Kidney epithelial cell (primary cell): ENCODE data around the gene SCN5A. TPM values are rescaled to one million over a fixed set of nuclear protein-coding genes. Genes with fewer than 3 reads are reported as not detected.

Experiments used
- DNase-seq: peaks from one replicate; pipeline ENCODE4 v3.0.0-alpha.2; 2010; ENCODE audit warnings: low read depth
- H3K27me3 ChIP-seq: 2 replicates; pipeline ENCODE4 v1.6.0; 2011; ENCODE audit warnings: low read length; ENCODE audit not compliant: control insufficient read depth, insufficient read depth
- H3K36me3 ChIP-seq: 2 replicates; pipeline ENCODE4 v1.5.1; 2011; ENCODE audit warnings: low read length; ENCODE audit not compliant: control insufficient read depth, insufficient read depth
- H3K4me3 ChIP-seq: 2 replicates; pipeline ENCODE4 v1.5.1; 2011; ENCODE audit warnings: low read depth, mild to moderate bottlenecking, control low read depth, low read length
- total RNA-seq: library from RNA; depleted of rRNA; stranded (reverse); fragments of >200 nt; gene quantifications from 2 replicates; pipeline ENCODE4 v1.2.3, GENCODE V29; 2015
- TF ChIP-seq, protein P1 (sequence below): IDR thresholded peaks from 2 replicates; pipeline ENCODE4 v1.5.1; 2011; ENCODE audit warnings: mild to moderate bottlenecking, moderate library complexity, low read length, control low read depth, inconsistent platforms; ENCODE audit not compliant: insufficient read depth, poor library complexity, severe bottlenecking

Gene SCN5A
- total RNA-seq, 1 donor from 2014 or later = 3.8 TPM

DNA sequence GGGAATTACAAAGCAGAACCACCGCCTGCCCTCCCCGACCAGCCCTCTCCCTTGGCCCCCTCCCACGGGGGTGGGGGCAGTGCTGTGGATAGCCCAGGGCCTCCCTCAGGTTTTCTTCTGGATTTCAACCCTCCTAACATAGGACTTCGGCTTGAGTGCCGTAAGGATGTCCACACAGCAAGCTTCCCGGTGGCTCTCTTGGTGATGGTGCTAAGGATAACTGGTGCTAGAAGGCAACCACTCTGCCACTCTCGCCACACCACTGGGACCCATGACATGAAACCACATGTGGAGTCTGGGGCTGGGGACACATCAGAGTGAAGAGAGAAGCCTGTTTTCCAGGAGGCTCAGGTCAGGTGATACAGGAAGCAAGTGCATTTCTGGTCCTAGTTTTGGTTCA, 35.4 kb downstream of the SCN5A start:
- TF ChIP-seq, protein P1, sequence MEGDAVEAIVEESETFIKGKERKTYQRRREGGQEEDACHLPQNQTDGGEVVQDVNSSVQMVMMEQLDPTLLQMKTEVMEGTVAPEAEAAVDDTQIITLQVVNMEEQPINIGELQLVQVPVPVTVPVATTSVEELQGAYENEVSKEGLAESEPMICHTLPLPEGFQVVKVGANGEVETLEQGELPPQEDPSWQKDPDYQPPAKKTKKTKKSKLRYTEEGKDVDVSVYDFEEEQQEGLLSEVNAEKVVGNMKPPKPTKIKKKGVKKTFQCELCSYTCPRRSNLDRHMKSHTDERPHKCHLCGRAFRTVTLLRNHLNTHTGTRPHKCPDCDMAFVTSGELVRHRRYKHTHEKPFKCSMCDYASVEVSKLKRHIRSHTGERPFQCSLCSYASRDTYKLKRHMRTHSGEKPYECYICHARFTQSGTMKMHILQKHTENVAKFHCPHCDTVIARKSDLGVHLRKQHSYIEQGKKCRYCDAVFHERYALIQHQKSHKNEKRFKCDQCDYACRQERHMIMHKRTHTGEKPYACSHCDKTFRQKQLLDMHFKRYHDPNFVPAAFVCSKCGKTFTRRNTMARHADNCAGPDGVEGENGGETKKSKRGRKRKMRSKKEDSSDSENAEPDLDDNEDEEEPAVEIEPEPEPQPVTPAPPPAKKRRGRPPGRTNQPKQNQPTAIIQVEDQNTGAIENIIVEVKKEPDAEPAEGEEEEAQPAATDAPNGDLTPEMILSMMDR = no peak
- H3K36me3 ChIP-seq = no peaks in the 10 kb centered on the region
- DNase-seq = no peak
- H3K4me3 ChIP-seq = no peak overlapping the region
- no peaks in the 10 kb centered on the region for H3K27me3 ChIP-seq

GRCh38 chr3:38613426-38613825, 36.1 kb downstream of the SCN5A start:
- TF ChIP-seq, protein P1 = no peak
- H3K36me3 ChIP-seq = no peaks in the 10 kb centered on the region
- no peak for DNase-seq
- H3K27me3 ChIP-seq = no peaks in the 10 kb centered on the region
- no peak overlapping the region for H3K4me3 ChIP-seq

- Histone ChIP-seq H3K4me3 (no peak overlapping the region), H3K27me3 (no peaks in the 10 kb centered on the region), H3K36me3 (no peaks in the 10 kb centered on the region)
- TF ChIP-seq, protein P1 = no peak
- no peak for DNase-seq
Observed at GRCh38 chr3:38611866-38612265, 37.6 kb downstream of the SCN5A start.

DNA sequence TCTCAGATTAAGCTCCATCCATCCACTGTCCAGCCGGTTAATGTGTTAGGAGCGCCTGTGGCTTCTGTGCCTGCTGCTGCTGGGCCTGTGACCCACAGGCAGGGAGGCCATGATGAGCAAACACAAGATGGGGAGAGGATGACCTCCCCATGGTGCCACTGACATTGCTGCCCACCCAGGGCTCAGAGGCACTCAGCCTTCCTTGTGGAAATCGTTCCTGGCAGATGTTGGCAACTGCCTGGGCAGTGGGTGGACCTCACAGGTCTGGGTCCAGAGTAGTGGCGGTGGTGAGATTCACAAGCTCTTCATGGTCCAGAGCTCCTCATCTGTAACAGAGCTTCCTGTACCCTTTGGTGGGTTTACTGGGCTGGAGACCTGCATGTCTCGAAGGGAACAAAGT, 38.6 kb downstream of the SCN5A start:
- no peaks in the 10 kb centered on the region for H3K36me3 ChIP-seq
- H3K4me3 ChIP-seq = no peak overlapping the region
- no peaks in the 10 kb centered on the region for H3K27me3 ChIP-seq
- TF ChIP-seq, protein P1 = no peak
- no peak for DNase-seq

DNA sequence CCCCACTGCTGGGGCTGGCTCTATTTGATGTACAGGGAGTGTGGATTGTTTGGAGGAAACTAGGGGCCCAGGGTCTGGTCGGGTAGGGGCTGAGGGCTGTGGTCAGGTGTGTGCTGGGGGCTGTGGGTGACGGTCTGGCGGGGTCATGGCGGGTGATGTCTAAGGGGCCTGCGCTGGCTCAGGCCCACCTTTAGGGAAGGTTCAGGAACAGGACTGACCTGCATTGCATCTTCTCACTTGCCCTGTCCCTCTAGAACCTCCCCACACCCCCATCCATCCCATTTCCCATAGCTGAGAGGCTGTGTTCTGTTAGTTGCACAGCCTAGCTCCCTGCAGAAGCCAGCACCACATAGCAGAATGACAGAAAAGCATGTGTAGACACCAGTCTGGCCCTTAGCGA, 39.1 kb downstream of the SCN5A start:
- no peak for DNase-seq
- no peaks in the 10 kb centered on the region for H3K27me3 ChIP-seq
- no peak overlapping the region for H3K4me3 ChIP-seq
- H3K36me3 ChIP-seq = no peaks in the 10 kb centered on the region
- TF ChIP-seq, protein P1 = no peak

- Histone ChIP-seq H3K27me3 (no peaks in the 10 kb centered on the region), H3K4me3 (no peak overlapping the region), H3K36me3 (no peaks in the 10 kb centered on the region)
- TF ChIP-seq, protein P1 = no peak
- DNase-seq = no peak
Observed at GRCh38 chr3:38609386-38610111, 39.9 kb downstream of the SCN5A start.
